Measurements from ENCODE around the gene ABLIM3.

ABLIM3 gene

DNA sequence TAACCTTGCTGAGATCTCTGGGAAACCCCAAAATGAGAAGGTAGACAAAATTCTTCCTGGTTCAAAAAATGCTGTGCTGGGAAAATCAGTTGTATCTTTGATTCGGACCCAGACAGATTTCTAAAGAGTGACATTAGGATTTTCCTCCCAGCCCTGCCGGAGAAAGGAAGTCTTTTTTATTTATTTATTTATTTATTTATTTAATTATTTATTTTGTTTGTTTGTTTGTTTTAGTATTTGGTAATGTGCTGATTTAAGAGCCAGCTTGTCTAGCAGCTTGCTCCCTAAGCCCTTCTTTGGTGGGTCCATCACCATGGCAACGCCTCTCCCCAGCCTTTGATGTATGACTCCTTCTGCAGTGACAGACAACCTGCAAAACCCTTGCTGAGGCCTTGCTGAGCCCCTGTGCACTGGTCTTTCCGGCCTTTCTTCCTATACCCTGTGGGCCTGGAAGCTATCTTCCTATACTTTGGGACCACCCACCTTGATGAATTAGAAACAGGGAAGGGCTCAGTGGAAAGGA lies 69.7 kb downstream of the ABLIM3 start:
- Histone ChIP-seq H3K79me2 (ENCODE audit: low read length) (no peaks in the 10 kb centered on the region), H3K9me2 (replicated peaks; ENCODE audit: insufficient read depth, low read length) (no peaks in the 10 kb centered on the region), H4K20me1 (ENCODE audit: insufficient read depth, low read length) (no peaks in the 10 kb centered on the region), H3K9ac (ENCODE audit: low read length) (no peak overlapping the region), H3F3A (ENCODE audit: insufficient read depth, low read length) (no peaks in the 10 kb centered on the region), H2AFZ (ENCODE audit: low read length) (no peak overlapping the region), H3K27ac (ENCODE audit: low read length) (no peak overlapping the region), H3K4me3 (ENCODE audit: low read length) (no peak overlapping the region), H3K9me3 (replicated peaks; ENCODE audit: insufficient read depth, low read length) (no peaks in the 10 kb centered on the region), H3K36me3 (replicated peaks; ENCODE audit: insufficient read depth, low read length) (no peaks in the 10 kb centered on the region), H3K27me3 (replicated peaks; ENCODE audit: insufficient read depth, low read length) (no peaks in the 10 kb centered on the region), H3K4me2 (ENCODE audit: low read depth, low read length) (no peak overlapping the region), H3K4me1 (ENCODE audit: low read length) (no peaks in the 10 kb centered on the region)
- DNase-seq: no peak
- no peak for TF ChIP-seq EZH2 (optimal IDR thresholded peaks at IDR 0.05; ENCODE audit: low read depth, low read length)
- no peak for TF ChIP-seq EZH2phosphoT487 (IDR thresholded peaks at IDR 0.05; ENCODE audit: low read length)

GRCh38 chr5:149211566-149211965 lies 70.3 kb downstream of the ABLIM3 start:
- H3K4me2 ChIP-seq (ENCODE audit: low read depth, low read length): no peak overlapping the region
- no peak overlapping the region for H2AFZ ChIP-seq (ENCODE audit: low read length)
- H3F3A ChIP-seq (ENCODE audit: insufficient read depth, low read length): no peaks in the 10 kb centered on the region
- H3K4me3 ChIP-seq (ENCODE audit: low read length): no peak overlapping the region
- H3K36me3 ChIP-seq (replicated peaks; ENCODE audit: insufficient read depth, low read length): no peaks in the 10 kb centered on the region
- no peaks in the 10 kb centered on the region for H3K9me3 ChIP-seq (replicated peaks; ENCODE audit: insufficient read depth, low read length)
- no peaks in the 10 kb centered on the region for H3K4me1 ChIP-seq (ENCODE audit: low read length)
- H4K20me1 ChIP-seq (ENCODE audit: insufficient read depth, low read length): no peaks in the 10 kb centered on the region
- TF ChIP-seq, protein P1, sequence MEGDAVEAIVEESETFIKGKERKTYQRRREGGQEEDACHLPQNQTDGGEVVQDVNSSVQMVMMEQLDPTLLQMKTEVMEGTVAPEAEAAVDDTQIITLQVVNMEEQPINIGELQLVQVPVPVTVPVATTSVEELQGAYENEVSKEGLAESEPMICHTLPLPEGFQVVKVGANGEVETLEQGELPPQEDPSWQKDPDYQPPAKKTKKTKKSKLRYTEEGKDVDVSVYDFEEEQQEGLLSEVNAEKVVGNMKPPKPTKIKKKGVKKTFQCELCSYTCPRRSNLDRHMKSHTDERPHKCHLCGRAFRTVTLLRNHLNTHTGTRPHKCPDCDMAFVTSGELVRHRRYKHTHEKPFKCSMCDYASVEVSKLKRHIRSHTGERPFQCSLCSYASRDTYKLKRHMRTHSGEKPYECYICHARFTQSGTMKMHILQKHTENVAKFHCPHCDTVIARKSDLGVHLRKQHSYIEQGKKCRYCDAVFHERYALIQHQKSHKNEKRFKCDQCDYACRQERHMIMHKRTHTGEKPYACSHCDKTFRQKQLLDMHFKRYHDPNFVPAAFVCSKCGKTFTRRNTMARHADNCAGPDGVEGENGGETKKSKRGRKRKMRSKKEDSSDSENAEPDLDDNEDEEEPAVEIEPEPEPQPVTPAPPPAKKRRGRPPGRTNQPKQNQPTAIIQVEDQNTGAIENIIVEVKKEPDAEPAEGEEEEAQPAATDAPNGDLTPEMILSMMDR (IDR thresholded peaks at IDR 0.05; ENCODE audit: low read length): no peak
- TF ChIP-seq EZH2 (optimal IDR thresholded peaks at IDR 0.05; ENCODE audit: low read depth, low read length) (no peak), EZH2phosphoT487 (IDR thresholded peaks at IDR 0.05; ENCODE audit: low read length) (no peak)
- H3K27me3 ChIP-seq (replicated peaks; ENCODE audit: insufficient read depth, low read length): no peaks in the 10 kb centered on the region
- no peak overlapping the region for H3K27ac ChIP-seq (ENCODE audit: low read length)
- H3K79me2 ChIP-seq (ENCODE audit: low read length): no peaks in the 10 kb centered on the region
- H3K9me2 ChIP-seq (replicated peaks; ENCODE audit: insufficient read depth, low read length): no peaks in the 10 kb centered on the region
- H3K9ac ChIP-seq (ENCODE audit: low read length): no peak overlapping the region
- no peak for DNase-seq

DNA sequence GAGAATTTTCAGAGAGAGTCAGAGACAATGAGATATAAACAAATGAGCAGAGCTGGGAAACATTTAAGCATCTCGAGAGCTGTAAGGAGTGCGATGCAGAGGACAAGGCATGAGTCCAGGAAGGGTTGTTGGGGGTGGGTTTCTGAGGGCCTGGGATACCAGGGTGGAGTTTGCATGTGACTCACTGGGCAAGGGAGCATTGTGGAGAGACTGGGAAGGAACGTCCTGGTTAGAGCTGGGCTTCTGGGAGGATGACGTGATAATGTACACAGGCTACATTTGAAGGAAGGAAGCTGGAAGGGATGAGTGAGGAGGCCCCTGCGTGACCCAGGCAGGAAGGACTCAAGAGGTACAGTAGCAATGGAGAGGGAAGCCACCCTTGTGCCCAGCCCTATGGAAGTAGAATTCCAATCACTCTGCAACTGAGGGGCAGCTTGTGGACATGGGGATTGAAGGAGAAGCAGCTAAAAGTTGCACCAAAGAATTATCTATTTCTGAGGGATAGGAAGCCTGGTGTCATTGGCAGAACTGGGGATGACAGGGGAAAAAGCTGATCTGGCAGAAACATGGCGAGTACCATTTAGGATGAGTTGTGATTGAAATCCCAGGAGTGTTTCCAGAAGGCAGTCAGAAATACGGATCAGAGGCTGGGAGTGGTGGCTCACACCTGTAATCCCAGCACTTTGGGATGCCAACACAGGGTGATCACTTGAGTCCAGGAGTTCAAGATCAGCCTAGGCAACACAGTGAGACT lies 71.1 kb downstream of the ABLIM3 start:
- H3K9ac ChIP-seq (ENCODE audit: low read length): no peak overlapping the region
- H3K4me1 ChIP-seq (ENCODE audit: low read length): no peaks in the 10 kb centered on the region
- no peak overlapping the region for H3K27ac ChIP-seq (ENCODE audit: low read length)
- no peak overlapping the region for H3K4me2 ChIP-seq (ENCODE audit: low read depth, low read length)
- H3K79me2 ChIP-seq (ENCODE audit: low read length): no peaks in the 10 kb centered on the region
- H3F3A ChIP-seq (ENCODE audit: insufficient read depth, low read length): no peaks in the 10 kb centered on the region
- no peaks in the 10 kb centered on the region for H4K20me1 ChIP-seq (ENCODE audit: insufficient read depth, low read length)
- TF ChIP-seq EZH2phosphoT487 (IDR thresholded peaks at IDR 0.05; ENCODE audit: low read length) (no peak), EZH2 (optimal IDR thresholded peaks at IDR 0.05; ENCODE audit: low read depth, low read length) (no peak)
- TF ChIP-seq, protein P1 (IDR thresholded peaks at IDR 0.05; ENCODE audit: low read length): no peak
- H3K4me3 ChIP-seq (ENCODE audit: low read length): no peak overlapping the region
- H3K9me2 ChIP-seq (replicated peaks; ENCODE audit: insufficient read depth, low read length): no peaks in the 10 kb centered on the region
- no peaks in the 10 kb centered on the region for H3K36me3 ChIP-seq (replicated peaks; ENCODE audit: insufficient read depth, low read length)
- H3K9me3 ChIP-seq (replicated peaks; ENCODE audit: insufficient read depth, low read length): no peaks in the 10 kb centered on the region
- no peak for DNase-seq
- no peaks in the 10 kb centered on the region for H3K27me3 ChIP-seq (replicated peaks; ENCODE audit: insufficient read depth, low read length)
- no peak overlapping the region for H2AFZ ChIP-seq (ENCODE audit: low read length)

Data from MM.1S (cell line).